Adipocyte (in vitro differentiated cells): ENCODE measurements around the gene OR2D2.
"Not testable (repeated sequence)": the region's sequence is repeated elsewhere in the genome, so short reads cannot be mapped to it uniquely, and the experiment has no call there.

Source experiments
- DNase-seq: peaks from one replicate; pipeline ENCODE4 v3.0.0-alpha.2; 2015; ENCODE audit warnings: low read depth
- H3K27me3 ChIP-seq: replicated peaks from 2 replicates; pipeline ENCODE4 v1.7.0; 2013; ENCODE audit warnings: mild to moderate bottlenecking, low read length, moderate library complexity; ENCODE audit not compliant: control insufficient read depth, insufficient read depth
- H3K36me3 ChIP-seq: 2 replicates; pipeline ENCODE4 v1.7.0; 2013; ENCODE audit warnings: low read length, mild to moderate bottlenecking, moderate library complexity; ENCODE audit not compliant: control insufficient read depth, insufficient read depth, severe bottlenecking
- H3K4me1 ChIP-seq: 2 replicates; pipeline ENCODE4 v1.7.0; 2013; ENCODE audit warnings: mild to moderate bottlenecking, low read length, moderate library complexity; ENCODE audit not compliant: control insufficient read depth, insufficient read depth
- H3K4me3 ChIP-seq: 2 replicates; pipeline ENCODE4 v1.7.0; 2013; ENCODE audit warnings: mild to moderate bottlenecking, low read length, moderate library complexity
- H3K9ac ChIP-seq: 2 replicates; pipeline ENCODE4 v1.7.0; 2013; ENCODE audit warnings: mild to moderate bottlenecking, low read length, moderate library complexity
- H3K9me3 ChIP-seq: 2 replicates; pipeline ENCODE4 v1.7.0; 2013; ENCODE audit warnings: mild to moderate bottlenecking, low read length, moderate library complexity; ENCODE audit not compliant: control insufficient read depth

Gene OR2D2

DNA sequence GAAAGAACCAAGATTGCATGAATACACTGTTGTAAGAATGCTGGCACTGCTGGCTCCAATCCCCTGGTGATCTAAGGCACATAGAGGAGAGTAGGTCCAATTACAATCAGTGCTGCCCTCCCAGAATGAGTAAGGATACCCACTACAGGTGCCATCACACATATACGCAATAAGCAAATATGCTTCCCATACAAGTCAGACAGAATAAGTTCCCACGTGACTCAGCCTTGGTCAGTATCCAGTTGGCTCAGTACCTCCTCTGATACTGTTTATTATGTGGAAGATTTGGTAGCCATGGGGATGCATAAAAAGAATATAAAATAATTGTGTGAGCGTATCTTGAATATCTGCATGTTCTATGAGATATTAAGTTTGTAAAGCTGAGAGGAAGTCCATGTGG lies 19.6 kb upstream of the OR2D2 start:
- H3K4me1 ChIP-seq: no peaks in the 10 kb centered on the region
- no peak overlapping the region for H3K4me3 ChIP-seq
- DNase-seq: no peak
- H3K9me3 ChIP-seq: no peaks in the 10 kb centered on the region
- no peak overlapping the region for H3K9ac ChIP-seq
- H3K27me3 ChIP-seq: no peaks in the 10 kb centered on the region
- H3K36me3 ChIP-seq: no peaks in the 10 kb centered on the region

GRCh38 chr11:6911378-6911777 lies 19.1 kb upstream of the OR2D2 start:
- Histone ChIP-seq H3K4me1 (no peaks in the 10 kb centered on the region), H3K4me3 (no peak overlapping the region), H3K9me3 (no peaks in the 10 kb centered on the region), H3K9ac (no peak overlapping the region), H3K27me3 (no peaks in the 10 kb centered on the region), H3K36me3 (no peaks in the 10 kb centered on the region)
- no peak for DNase-seq

- not testable (repeated sequence) for H3K9me3 ChIP-seq, H3K4me1 ChIP-seq, H3K4me3 ChIP-seq, H3K9ac ChIP-seq, H3K36me3 ChIP-seq, DNase-seq, H3K27me3 ChIP-seq
Observed at GRCh38 chr11:6904804-6905203, 12.5 kb upstream of the OR2D2 start.

DNA sequence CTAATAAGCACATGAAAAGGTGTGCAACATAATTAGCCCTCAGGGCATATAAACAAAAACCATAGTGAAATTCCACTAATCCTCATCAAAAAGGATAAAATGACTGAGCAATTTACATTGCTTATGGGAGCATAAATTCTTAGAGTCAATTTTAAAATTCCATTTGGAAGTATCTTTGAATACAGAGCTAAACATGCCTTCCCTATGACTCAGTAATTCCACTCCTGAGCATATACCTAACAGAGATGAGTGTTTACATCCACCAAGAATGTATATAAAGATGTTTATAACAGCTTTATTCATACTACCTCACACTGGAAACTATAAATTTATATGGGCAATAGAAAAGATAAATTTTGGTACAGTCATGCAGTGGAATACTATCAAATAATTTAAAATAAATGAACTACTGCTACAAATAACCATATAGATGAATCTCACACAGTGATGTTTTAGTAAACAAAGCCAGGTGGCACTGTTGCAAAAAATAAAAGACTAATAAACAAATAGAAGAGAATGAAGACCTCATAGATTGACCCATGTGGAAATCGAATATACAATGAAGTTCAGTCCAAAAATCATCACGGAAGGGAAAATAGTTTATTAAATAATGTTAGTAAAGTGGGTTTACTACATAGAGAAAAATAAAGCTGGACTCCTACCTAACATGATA lies 8.2 kb upstream of the OR2D2 start:
- H3K9ac ChIP-seq: no peak overlapping the region
- H3K9me3 ChIP-seq: no peaks in the 10 kb centered on the region
- no peaks in the 10 kb centered on the region for H3K27me3 ChIP-seq
- H3K36me3 ChIP-seq: no peaks in the 10 kb centered on the region
- H3K4me3 ChIP-seq: no peak overlapping the region
- no peak for DNase-seq
- H3K4me1 ChIP-seq: no peaks in the 10 kb centered on the region

- no peak overlapping the region for H3K4me3 ChIP-seq
- DNase-seq: no peak
- no peaks in the 10 kb centered on the region for H3K27me3 ChIP-seq
- H3K4me1 ChIP-seq: no peaks in the 10 kb centered on the region
- no peak overlapping the region for H3K9ac ChIP-seq
- H3K9me3 ChIP-seq: no peaks in the 10 kb centered on the region
- no peaks in the 10 kb centered on the region for H3K36me3 ChIP-seq
Observed at GRCh38 chr11:6898911-6899310, 6.6 kb upstream of the OR2D2 start.

DNA sequence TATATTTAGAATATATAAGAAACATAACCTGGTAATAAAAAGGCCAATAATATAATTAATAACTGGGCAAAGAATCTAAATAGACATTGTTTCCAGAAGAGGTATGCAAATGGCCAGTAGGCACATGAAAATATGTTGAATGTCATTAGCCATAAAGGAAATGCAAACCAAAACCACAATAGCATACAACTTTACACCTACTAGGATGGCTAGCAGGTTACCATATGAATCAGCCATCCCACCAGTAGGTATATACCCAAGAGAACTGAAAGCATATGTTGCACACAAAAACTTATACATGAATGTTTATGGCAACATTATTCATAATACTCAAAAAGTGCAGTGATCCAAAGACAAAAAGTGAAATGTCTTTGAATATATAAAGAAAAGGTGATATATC lies 2.7 kb upstream of the OR2D2 start:
- Histone ChIP-seq H3K36me3 (no peaks in the 10 kb centered on the region), H3K4me1 (no peaks in the 10 kb centered on the region), H3K4me3 (no peak overlapping the region), H3K9me3 (no peaks in the 10 kb centered on the region), H3K27me3 (no peaks in the 10 kb centered on the region), H3K9ac (no peak overlapping the region)
- no peak for DNase-seq

GRCh38 chr11:6894097-6894496 lies 1.8 kb upstream of the OR2D2 start:
- no peaks in the 10 kb centered on the region for H3K36me3 ChIP-seq
- no peaks in the 10 kb centered on the region for H3K4me1 ChIP-seq
- H3K9me3 ChIP-seq: no peaks in the 10 kb centered on the region
- H3K27me3 ChIP-seq: no peaks in the 10 kb centered on the region
- DNase-seq: no peak
- H3K9ac ChIP-seq: no peak overlapping the region
- H3K4me3 ChIP-seq: no peak overlapping the region

GRCh38 chr11:6889835-6890234 lies 2.5 kb downstream of the OR2D2 start:
- H3K27me3 ChIP-seq: no peaks in the 10 kb centered on the region
- no peak overlapping the region for H3K4me3 ChIP-seq
- no peaks in the 10 kb centered on the region for H3K4me1 ChIP-seq

GRCh38 chr11:6888830-6889229 lies 3.5 kb downstream of the OR2D2 start:
- H3K4me3 ChIP-seq: no peak overlapping the region
- H3K9ac ChIP-seq: no peak overlapping the region
- H3K27me3 ChIP-seq: no peaks in the 10 kb centered on the region
- DNase-seq: no peak
- no peaks in the 10 kb centered on the region for H3K9me3 ChIP-seq
- no peaks in the 10 kb centered on the region for H3K36me3 ChIP-seq
- no peaks in the 10 kb centered on the region for H3K4me1 ChIP-seq

More at GRCh38 chr11:6889835-6890234, 2.5 kb downstream of the OR2D2 start:
- no peaks in the 10 kb centered on the region for H3K9me3 ChIP-seq
- no peak overlapping the region for H3K9ac ChIP-seq
- H3K36me3 ChIP-seq: no peaks in the 10 kb centered on the region
- no peak for DNase-seq

DNA sequence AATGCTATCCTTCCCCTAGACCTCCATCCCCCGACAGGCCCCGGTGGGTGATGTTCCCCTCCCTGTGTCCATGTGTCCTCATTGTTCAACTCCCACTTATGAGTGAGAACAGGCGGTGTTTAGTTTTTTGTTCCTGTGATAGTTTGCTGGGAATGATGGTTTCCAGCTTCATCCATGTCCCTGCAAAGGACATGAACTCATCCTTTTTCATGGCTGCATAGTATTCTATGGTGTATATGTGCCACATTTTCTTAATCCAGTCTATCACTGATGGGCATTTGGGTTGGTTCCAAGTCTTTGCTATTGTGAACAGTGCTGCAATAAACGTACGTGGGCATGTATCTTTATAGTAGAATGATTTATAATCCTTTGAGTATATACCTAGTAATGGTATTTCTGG lies 4.6 kb downstream of the OR2D2 start:
- not testable (repeated sequence) for H3K4me3 ChIP-seq, H3K27me3 ChIP-seq, H3K9me3 ChIP-seq, H3K4me1 ChIP-seq, H3K9ac ChIP-seq, DNase-seq, H3K36me3 ChIP-seq

GRCh38 chr11:6882751-6883150 lies 9.5 kb downstream of the OR2D2 start:
- Histone ChIP-seq H3K27me3 (no peaks in the 10 kb centered on the region), H3K4me3 (no peak overlapping the region), H3K4me1 (no peaks in the 10 kb centered on the region), H3K9ac (no peak overlapping the region), H3K36me3 (no peaks in the 10 kb centered on the region), H3K9me3 (no peaks in the 10 kb centered on the region)
- no peak for DNase-seq

GRCh38 chr11:6876914-6877313 lies 15.4 kb downstream of the OR2D2 start:
- Histone ChIP-seq H3K4me3 (no peak overlapping the region), H3K27me3 (no peaks in the 10 kb centered on the region), H3K4me1 (no peaks in the 10 kb centered on the region), H3K36me3 (no peaks in the 10 kb centered on the region), H3K9ac (no peak overlapping the region), H3K9me3 (peaks cover 2% of the 10 kb centered on the region)
- no peak for DNase-seq
